H7 (cell line): ENCODE results near the gene SLC25A21. TPM values are rescaled to one million over a fixed set of nuclear protein-coding genes. Genes with fewer than 3 reads are reported as not detected.
"Not testable (repeated sequence)": the region's sequence is repeated elsewhere in the genome, so short reads cannot be mapped to it uniquely, and the experiment has no call there.

Experiments
- DNase-seq: peaks from one replicate; pipeline ENCODE4 v3.0.0; 2012
- H3K27me3 ChIP-seq: 2 replicates; pipeline ENCODE4 v1.6.0; 2011; ENCODE audit warnings: mild to moderate bottlenecking, low read length; ENCODE audit not compliant: control insufficient read depth, insufficient read depth
- H3K36me3 ChIP-seq: replicated peaks from 2 replicates; pipeline ENCODE4 v1.5.1; 2011; ENCODE audit warnings: low read length; ENCODE audit not compliant: control insufficient read depth, insufficient read depth
- H3K4me3 ChIP-seq: 2 replicates; pipeline ENCODE4 v1.5.1; 2011; ENCODE audit warnings: low read depth, mild to moderate bottlenecking, control low read depth, low read length, moderate library complexity; ENCODE audit not compliant: insufficient read depth
- total RNA-seq: library from RNA; depleted of rRNA; stranded (reverse); fragments of >200 nt; shearing (Covaris generic); gene quantifications from 2 replicates; pipeline ENCODE4 v1.2.3, GENCODE V29; 2014

The SLC25A21 gene
- total RNA-seq, 1 experiment from 2014 or later, result 7.7 TPM

DNA sequence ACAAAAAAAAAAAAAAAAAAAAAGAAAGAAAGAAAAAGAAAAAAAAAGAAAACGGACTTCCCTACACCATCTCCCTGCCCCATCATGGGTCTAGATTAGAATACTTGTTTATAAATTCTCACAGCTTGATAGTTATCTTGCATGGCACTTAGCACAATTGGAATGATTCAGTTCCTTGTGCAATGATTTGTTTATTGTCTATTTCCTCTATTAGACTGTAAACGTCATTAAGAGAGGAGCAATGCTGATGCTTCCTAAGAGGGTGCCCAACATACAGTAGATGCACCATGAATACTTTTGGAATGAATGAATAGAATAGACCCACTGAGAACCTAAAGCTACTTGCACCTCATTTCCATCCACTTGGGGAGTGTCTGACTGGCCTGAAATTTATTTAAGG is 469.9 kb downstream of the SLC25A21 start:
- no peak for DNase-seq
- Histone ChIP-seq H3K27me3 (no peaks in the 10 kb centered on the region), H3K36me3 (no peaks in the 10 kb centered on the region), H3K4me3 (no peak overlapping the region)

GRCh38 chr14:36701132-36701531 is 471.3 kb downstream of the SLC25A21 start:
- Histone ChIP-seq H3K36me3 (no peaks in the 10 kb centered on the region), H3K4me3 (no peak overlapping the region), H3K27me3 (no peaks in the 10 kb centered on the region)
- no peak for DNase-seq

- no peak for DNase-seq
These were observed 471.8 kb downstream of the SLC25A21 start for GRCh38 chr14:36700651-36701050.

DNA sequence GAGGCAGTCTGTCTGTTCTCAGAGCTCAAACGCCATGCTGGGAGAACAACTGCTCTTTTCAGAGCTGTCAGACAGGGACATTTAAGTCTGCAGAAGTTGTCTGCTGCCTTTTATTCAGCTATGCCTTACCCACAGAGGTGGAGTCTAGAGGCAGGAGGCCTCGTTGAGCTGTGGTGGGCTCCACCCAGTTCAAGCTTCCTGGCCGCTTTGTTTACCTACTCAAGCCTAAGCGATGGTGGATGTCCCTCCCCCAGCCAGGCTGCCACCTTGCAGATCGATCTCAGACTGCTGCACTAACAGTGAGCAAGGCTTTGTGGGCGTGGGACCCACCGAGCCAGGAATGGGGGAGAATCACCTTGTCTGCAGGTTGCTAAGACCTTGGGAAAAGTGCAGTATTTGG is 473.0 kb downstream of the SLC25A21 start:
- not testable (repeated sequence) for H3K36me3 ChIP-seq, H3K4me3 ChIP-seq, H3K27me3 ChIP-seq, DNase-seq

More at GRCh38 chr14:36700651-36701050, 471.8 kb downstream of the SLC25A21 start:
- Histone ChIP-seq H3K4me3 (no peak overlapping the region), H3K27me3 (no peaks in the 10 kb centered on the region), H3K36me3 (no peaks in the 10 kb centered on the region)

DNA sequence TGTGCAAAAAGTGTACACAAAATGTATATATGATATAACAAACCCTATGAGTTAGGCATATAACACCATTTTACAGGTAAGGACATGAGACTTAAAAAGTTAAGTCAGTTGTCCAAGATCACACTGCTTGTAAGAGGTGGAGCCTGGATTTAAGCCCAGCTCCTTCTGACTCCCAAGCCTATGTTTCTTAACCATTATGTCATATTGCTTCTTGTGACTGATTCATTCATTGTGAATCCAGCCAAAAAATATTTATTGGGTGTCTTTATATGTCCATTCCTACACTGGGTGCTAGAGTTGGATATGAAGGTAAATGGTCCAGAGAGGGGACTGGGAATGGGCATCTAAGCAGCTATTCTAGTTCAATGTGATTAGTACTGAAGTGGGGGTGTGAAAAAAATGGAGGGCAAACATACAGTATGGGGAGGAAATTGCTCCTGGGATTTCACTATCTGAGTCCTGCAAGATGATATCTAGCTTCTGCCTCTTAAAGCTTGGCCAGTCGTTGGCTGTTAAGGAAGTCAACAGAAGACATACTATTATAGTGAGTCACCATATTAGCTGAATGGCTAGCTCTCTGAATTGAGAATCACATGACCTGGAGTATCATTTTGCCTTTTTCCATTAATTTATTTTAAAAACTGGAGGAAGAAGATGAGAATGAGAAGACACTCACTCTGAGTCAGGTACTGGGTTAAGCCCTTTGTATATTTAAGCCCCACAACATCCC is 481.9 kb downstream of the SLC25A21 start:
- H3K36me3 ChIP-seq, result no peaks in the 10 kb centered on the region
- no peak for DNase-seq
- no peak overlapping the region for H3K4me3 ChIP-seq
- H3K27me3 ChIP-seq, result no peaks in the 10 kb centered on the region

DNA sequence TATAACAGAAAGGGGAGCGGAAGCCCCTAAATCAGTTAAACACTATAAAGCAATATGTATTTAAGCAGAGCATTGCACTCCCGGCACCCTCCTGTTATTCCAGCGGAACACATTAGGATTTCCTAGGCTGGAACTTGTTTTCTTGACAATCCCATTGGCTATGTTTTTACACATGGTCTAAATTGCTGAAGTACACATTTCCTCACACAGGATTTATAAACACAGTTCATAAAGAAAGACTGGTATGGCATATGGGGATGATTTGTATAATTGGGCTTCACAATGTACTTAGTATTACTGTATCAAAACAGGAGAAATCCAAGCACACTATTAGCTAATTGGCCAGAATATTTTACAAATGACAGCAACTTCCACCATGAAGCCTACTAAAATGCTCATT is 487.5 kb downstream of the SLC25A21 start:
- H3K4me3 ChIP-seq, result no peak overlapping the region
- no peaks in the 10 kb centered on the region for H3K36me3 ChIP-seq
- no peak for DNase-seq
- H3K27me3 ChIP-seq, result no peaks in the 10 kb centered on the region

GRCh38 chr14:36683083-36683724 is 489.2 kb downstream of the SLC25A21 start:
- H3K27me3 ChIP-seq, result no peaks in the 10 kb centered on the region
- no peak for DNase-seq
- H3K4me3 ChIP-seq, result no peak overlapping the region

GRCh38 chr14:36682338-36682737 is 490.1 kb downstream of the SLC25A21 start:
- Histone ChIP-seq H3K27me3 (no peaks in the 10 kb centered on the region), H3K4me3 (no peak overlapping the region), H3K36me3 (no peaks in the 10 kb centered on the region)
- DNase-seq, result no peak

More at GRCh38 chr14:36683083-36683724, 489.2 kb downstream of the SLC25A21 start:
- H3K36me3 ChIP-seq, result no peaks in the 10 kb centered on the region

DNA sequence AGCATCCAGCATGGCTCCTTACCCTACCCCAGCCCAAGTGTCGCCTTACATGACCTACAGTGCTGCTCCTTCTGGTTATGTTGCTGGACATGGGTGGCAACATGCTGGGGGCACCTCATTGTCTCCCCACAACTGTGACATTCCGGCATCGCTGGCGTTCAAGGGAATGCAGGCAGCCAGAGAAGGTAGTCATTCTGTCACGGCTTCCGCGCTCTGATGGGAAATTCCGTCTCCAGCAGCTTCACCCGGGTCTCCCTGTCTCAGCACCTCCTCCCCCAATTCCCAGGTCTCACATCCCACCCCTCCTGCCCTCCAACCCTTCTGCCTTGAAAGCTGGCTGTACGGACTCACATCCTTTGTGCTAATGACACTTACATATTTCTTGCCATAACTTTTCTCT is 496.2 kb downstream of the SLC25A21 start:
- DNase-seq, result peak; percentile 77
- Histone ChIP-seq H3K27me3 (peaks cover 2% of the 10 kb centered on the region; the same call in 1 of the 2 replicates), H3K36me3 (no peaks in the 10 kb centered on the region), H3K4me3 (no peak overlapping the region)

- Histone ChIP-seq H3K36me3 (no peaks in the 10 kb centered on the region), H3K27me3 (peaks cover 5% of the 10 kb centered on the region), H3K4me3 (no peak overlapping the region)
- no peak for DNase-seq
These were observed 496.8 kb downstream of the SLC25A21 start for GRCh38 chr14:36675581-36675980.

GRCh38 chr14:36674659-36675058 is 497.7 kb downstream of the SLC25A21 start:
- no peaks in the 10 kb centered on the region for H3K36me3 ChIP-seq

DNA sequence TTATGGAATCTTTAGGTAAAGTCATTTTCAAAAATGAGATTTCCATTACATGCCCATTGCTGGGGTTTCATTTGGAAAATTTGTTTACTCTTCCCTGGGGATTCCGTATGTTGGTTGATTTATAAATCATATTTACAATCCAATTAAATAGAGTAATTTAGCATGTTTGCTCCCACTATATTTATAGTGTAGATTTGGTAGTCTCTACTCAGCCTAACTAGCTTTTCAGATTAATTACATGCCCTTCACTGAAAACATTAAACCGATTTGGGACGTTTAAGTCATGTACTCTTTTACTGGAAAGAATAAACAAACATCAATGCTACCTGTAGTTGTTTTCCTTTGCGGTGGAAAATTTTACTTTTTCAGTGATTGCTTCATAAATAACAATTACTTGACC is 500.3 kb downstream of the SLC25A21 start:
- peaks cover 37% of the 10 kb centered on the region for H3K27me3 ChIP-seq
- H3K4me3 ChIP-seq, result no peak overlapping the region
- no peaks in the 10 kb centered on the region for H3K36me3 ChIP-seq
- DNase-seq, result no peak

More at GRCh38 chr14:36674659-36675058, 497.7 kb downstream of the SLC25A21 start:
- peaks cover 12% of the 10 kb centered on the region for H3K27me3 ChIP-seq
- H3K4me3 ChIP-seq, result no peak overlapping the region
- DNase-seq, result no peak

DNA sequence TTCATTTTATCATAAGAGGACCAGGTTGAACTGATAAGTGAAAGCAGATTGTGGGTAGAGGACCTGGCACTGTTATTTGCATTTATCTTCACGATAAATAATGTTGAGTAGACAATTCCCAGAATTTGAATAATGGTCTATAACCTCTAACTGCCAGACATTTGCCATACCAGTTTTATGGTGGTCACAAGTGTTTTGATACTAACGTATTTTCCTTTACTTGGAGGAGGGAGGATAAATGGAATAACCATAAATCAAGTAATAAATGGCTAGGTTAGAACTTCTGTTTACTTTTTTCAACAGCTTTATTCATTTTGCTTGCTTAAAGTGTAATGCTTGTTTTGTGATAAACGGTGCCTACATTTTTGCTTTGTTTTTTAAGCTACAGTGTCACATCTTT is 501.3 kb downstream of the SLC25A21 start:
- peaks cover 47% of the 10 kb centered on the region for H3K27me3 ChIP-seq
- DNase-seq, result no peak
- H3K4me3 ChIP-seq, result no peak overlapping the region
- no peaks in the 10 kb centered on the region for H3K36me3 ChIP-seq

DNA sequence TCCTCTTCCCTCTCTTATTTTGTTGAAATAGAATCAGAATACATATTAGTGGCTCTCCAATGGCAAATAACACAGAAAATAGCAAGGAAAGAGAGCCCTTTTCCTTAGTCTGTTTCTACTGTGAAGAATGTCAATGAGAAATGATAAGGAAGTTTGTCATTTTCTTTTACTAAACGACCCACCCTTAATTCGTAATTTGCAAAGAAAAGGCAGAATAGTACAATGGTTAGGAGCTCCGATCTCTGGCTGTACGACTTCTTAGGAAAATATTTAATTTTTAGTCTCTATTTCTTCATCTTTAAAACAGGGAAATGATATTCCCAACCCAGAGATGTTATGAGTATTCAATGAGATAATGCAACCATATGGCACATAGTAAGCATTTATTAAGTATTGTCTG is 504.7 kb downstream of the SLC25A21 start:
- Histone ChIP-seq H3K36me3 (no peaks in the 10 kb centered on the region), H3K4me3 (no peak overlapping the region), H3K27me3 (peaks cover 82% of the 10 kb centered on the region)
- no peak for DNase-seq

- Histone ChIP-seq H3K4me3 (peak overlapping the region; percentile 30), H3K27me3 (peaks cover 88% of the 10 kb centered on the region), H3K36me3 (no peaks in the 10 kb centered on the region)
- DNase-seq, result peak; percentile 87
These were observed 505.8 kb downstream of the SLC25A21 start for GRCh38 chr14:36666416-36667206.
